Neural progenitor cell (in vitro differentiated cells): ENCODE data around the gene ATP8B4. TPM values are rescaled to one million over a fixed set of nuclear protein-coding genes. Genes with fewer than 3 reads are reported as not detected.

Experiments used
- DNase-seq: peaks from one replicate; pipeline ENCODE4 v3.0.0-alpha.2; 2016; ENCODE audit warnings: low spot score
- H2AFZ ChIP-seq: fragments of 200-600 bp; sonication (generic); replicated peaks from 2 replicates; pipeline ENCODE4 v1.6.1; 2016; ENCODE audit warnings: antibody characterized with exemption
- H3F3A ChIP-seq: fragments of 200-600 bp; sonication (generic); 2 replicates; pipeline ENCODE4 v1.6.1; 2016; ENCODE audit warnings: antibody characterized with exemption, low read depth
- H3K27ac ChIP-seq: fragments of 200-600 bp; sonication (generic); 2 replicates; pipeline ENCODE4 v1.5.1; 2016; ENCODE audit warnings: mild to moderate bottlenecking
- H3K27me3 ChIP-seq: fragments of 200-600 bp; sonication (generic); 2 replicates; pipeline ENCODE4 v1.6.1; 2016; ENCODE audit warnings: mild to moderate bottlenecking, moderate library complexity
- H3K36me3 ChIP-seq: fragments of 200-600 bp; sonication (generic); 2 replicates; pipeline ENCODE4 v1.5.1; 2016
- H3K4me1 ChIP-seq: fragments of 200-600 bp; sonication (generic); 2 replicates; pipeline ENCODE4 v1.6.1; 2016; ENCODE audit warnings: mixed run types
- H3K4me2 ChIP-seq: fragments of 200-600 bp; sonication (generic); 2 replicates; pipeline ENCODE4 v1.6.1; 2016
- H3K4me3 ChIP-seq: fragments of 200-600 bp; sonication (generic); 2 replicates; pipeline ENCODE4 v1.5.1; 2016
- H3K79me2 ChIP-seq: fragments of 200-600 bp; sonication (generic); 2 replicates; pipeline ENCODE4 v1.6.1; 2016; ENCODE audit warnings: low read depth
- H3K9ac ChIP-seq: fragments of 200-600 bp; sonication (generic); 2 replicates; pipeline ENCODE4 v1.6.1; 2016
- H3K9me3 ChIP-seq: fragments of 200-600 bp; sonication (generic); 2 replicates; pipeline ENCODE4 v1.5.1; 2016; ENCODE audit warnings: low read depth
- H4K20me1 ChIP-seq: fragments of 200-600 bp; sonication (generic); 2 replicates; pipeline ENCODE4 v1.6.1; 2016; ENCODE audit warnings: low read depth
- H3K27ac Mint-ChIP-seq: 3 replicates; pipeline ENCODE4 v1.8.0; 2021; ENCODE audit warnings: mixed read lengths
- H3K27me3 Mint-ChIP-seq: 2 replicates; pipeline ENCODE4 v1.8.0; 2022; ENCODE audit warnings: low read depth, mild to moderate bottlenecking, inconsistent platforms, moderate library complexity, mixed read lengths; ENCODE audit not compliant: insufficient read depth
- H3K36me3 Mint-ChIP-seq: 3 replicates; pipeline ENCODE4 v1.8.0; 2021; ENCODE audit warnings: mixed read lengths
- H3K4me1 Mint-ChIP-seq: 3 replicates; pipeline ENCODE4 v1.8.0; 2021; ENCODE audit warnings: mixed read lengths
- H3K4me3 Mint-ChIP-seq: 3 replicates; pipeline ENCODE4 v1.8.0; 2021; ENCODE audit warnings: mild to moderate bottlenecking, moderate library complexity, mixed read lengths
- H3K9me3 Mint-ChIP-seq: 3 replicates; pipeline ENCODE4 v1.8.0; 2020; ENCODE audit warnings: mixed read lengths
- CTCF ChIP-seq: fragments of 200-600 bp; sonication (generic); IDR thresholded peaks from 2 replicates; pipeline ENCODE4 v1.5.1; 2017; ENCODE audit warnings: antibody characterized with exemption, mild to moderate bottlenecking
- EZH2 ChIP-seq: fragments of 200-600 bp; sonication (generic); IDR thresholded peaks from 2 replicates; pipeline ENCODE4 v1.6.1; 2017; ENCODE audit warnings: antibody characterized with exemption, mild to moderate bottlenecking, moderate library complexity
- EZH2phosphoT487 ChIP-seq: fragments of 200-600 bp; sonication (generic); IDR thresholded peaks from 2 replicates; pipeline ENCODE4 v1.6.1; 2017; ENCODE audit warnings: antibody characterized with exemption
- total RNA-seq: library from RNA; depleted of rRNA; stranded (reverse); fragments of >200 nt; gene quantifications from 2 replicates; pipeline ENCODE4 v1.2.3, GENCODE V29; 2015; ENCODE audit warnings: low replicate concordance

Gene ATP8B4, protein sequence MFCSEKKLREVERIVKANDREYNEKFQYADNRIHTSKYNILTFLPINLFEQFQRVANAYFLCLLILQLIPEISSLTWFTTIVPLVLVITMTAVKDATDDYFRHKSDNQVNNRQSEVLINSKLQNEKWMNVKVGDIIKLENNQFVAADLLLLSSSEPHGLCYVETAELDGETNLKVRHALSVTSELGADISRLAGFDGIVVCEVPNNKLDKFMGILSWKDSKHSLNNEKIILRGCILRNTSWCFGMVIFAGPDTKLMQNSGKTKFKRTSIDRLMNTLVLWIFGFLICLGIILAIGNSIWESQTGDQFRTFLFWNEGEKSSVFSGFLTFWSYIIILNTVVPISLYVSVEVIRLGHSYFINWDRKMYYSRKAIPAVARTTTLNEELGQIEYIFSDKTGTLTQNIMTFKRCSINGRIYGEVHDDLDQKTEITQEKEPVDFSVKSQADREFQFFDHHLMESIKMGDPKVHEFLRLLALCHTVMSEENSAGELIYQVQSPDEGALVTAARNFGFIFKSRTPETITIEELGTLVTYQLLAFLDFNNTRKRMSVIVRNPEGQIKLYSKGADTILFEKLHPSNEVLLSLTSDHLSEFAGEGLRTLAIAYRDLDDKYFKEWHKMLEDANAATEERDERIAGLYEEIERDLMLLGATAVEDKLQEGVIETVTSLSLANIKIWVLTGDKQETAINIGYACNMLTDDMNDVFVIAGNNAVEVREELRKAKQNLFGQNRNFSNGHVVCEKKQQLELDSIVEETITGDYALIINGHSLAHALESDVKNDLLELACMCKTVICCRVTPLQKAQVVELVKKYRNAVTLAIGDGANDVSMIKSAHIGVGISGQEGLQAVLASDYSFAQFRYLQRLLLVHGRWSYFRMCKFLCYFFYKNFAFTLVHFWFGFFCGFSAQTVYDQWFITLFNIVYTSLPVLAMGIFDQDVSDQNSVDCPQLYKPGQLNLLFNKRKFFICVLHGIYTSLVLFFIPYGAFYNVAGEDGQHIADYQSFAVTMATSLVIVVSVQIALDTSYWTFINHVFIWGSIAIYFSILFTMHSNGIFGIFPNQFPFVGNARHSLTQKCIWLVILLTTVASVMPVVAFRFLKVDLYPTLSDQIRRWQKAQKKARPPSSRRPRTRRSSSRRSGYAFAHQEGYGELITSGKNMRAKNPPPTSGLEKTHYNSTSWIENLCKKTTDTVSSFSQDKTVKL
- total RNA-seq = 2.0 and 2.7 TPM in 2 replicates

DNA sequence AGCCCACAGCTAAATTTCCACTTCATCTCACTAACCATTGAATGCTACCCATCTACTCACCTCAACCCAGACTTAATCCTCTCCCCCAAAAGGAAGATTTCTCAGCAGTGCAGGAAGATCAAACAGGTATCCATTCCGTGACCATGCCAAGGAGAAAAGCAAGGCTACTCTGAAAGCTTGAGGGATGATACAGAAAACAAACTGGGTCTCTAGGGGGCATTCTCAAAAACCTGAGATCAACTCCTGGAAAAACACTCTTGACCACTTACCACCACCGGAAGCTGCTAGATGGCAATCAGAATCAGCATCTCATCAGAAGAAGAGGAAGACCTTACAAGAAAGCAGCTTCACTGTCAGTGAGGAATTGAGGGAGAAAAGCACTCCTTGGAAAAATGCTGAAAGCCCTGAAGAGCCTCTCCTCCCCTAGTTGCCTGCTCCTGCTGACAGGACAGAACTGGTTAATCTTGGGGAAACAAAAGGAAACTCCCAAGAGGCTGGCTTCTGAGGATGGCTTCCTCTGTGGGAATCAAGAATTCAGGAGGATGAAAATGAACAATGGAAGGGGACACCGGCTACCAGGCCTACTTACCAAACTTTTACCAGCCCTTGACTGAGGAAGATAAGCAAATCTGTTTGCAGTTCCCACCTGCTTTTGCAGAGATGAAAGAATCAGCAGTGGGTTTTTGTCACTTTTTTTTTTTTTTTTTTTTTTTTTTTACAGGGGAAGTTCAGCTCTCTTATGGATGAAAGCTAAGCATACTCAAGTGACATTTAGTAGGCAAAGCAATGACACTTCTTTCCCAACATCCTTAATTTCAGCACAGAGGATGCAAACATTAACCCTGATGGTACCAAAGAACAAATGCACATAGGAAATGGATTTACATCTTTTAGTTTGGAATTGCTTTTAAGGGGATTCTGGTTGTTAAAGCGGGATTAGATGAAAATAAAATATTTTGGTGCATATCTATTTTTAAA, at the start of gene ATP8B4:
Gene ATP8B4 (minus strand): TSS at position 171 of the 978 bp plus-strand sequence. CDS start 12,267 bp downstream, outside the sequence.
- no peak for TF ChIP-seq CTCF
- no peak for TF ChIP-seq EZH2phosphoT487
- TF ChIP-seq EZH2 = no peak
- Histone ChIP-seq H3K4me1 (peaks cover 24% of the 10 kb centered on the region), H3K27me3 (no peaks in the 10 kb centered on the region), H3K4me3 (peak within 1 kb of the TSS; percentile 11), H3F3A (peaks cover 21% of the 10 kb centered on the region), H3K9me3 (no peaks in the 10 kb centered on the region), H3K9ac (no peak within 1 kb of the TSS), H3K27ac (peak within 1 kb of the TSS; percentile 88), H3K36me3 (no peaks in the 10 kb centered on the region), H3K79me2 (no peaks in the 10 kb centered on the region), H4K20me1 (no peaks in the 10 kb centered on the region), H2AFZ (peak within 1 kb of the TSS; percentile 84), H3K4me2 (peak within 1 kb of the TSS; percentile 60)
- Mint-ChIP-seq H3K36me3 (no peaks in the 10 kb centered on the region), H3K4me3 (no peak within 1 kb of the TSS), H3K9me3 (peaks cover 4% of the 10 kb centered on the region), H3K4me1 (peaks cover 15% of the 10 kb centered on the region), H3K27me3 (no peaks in the 10 kb centered on the region), H3K27ac (peak within 1 kb of the TSS; percentile 16)
- peak; percentile 77 for DNase-seq

- Histone ChIP-seq H3K36me3 (no peaks in the 10 kb centered on the region), H4K20me1 (no peaks in the 10 kb centered on the region), H2AFZ (peak overlapping the region; percentile 85), H3K27ac (no peak overlapping the region), H3K27me3 (no peaks in the 10 kb centered on the region), H3F3A (no peaks in the 10 kb centered on the region), H3K79me2 (no peaks in the 10 kb centered on the region), H3K4me3 (no peak overlapping the region), H3K9ac (no peak overlapping the region), H3K4me1 (no peaks in the 10 kb centered on the region), H3K4me2 (no peak overlapping the region), H3K9me3 (no peaks in the 10 kb centered on the region)
- Mint-ChIP-seq H3K36me3 (no peaks in the 10 kb centered on the region), H3K27ac (peak overlapping the region; percentile 3), H3K27me3 (peaks cover 9% of the 10 kb centered on the region), H3K4me3 (no peak overlapping the region), H3K4me1 (peaks cover 10% of the 10 kb centered on the region), H3K9me3 (peaks cover 13% of the 10 kb centered on the region)
- TF ChIP-seq EZH2phosphoT487 (no peak), EZH2 (no peak), CTCF (no peak)
- no peak for DNase-seq
Observed at GRCh38 chr15:50168379-50168778, 49.3 kb upstream of the ATP8B4 start.

DNA sequence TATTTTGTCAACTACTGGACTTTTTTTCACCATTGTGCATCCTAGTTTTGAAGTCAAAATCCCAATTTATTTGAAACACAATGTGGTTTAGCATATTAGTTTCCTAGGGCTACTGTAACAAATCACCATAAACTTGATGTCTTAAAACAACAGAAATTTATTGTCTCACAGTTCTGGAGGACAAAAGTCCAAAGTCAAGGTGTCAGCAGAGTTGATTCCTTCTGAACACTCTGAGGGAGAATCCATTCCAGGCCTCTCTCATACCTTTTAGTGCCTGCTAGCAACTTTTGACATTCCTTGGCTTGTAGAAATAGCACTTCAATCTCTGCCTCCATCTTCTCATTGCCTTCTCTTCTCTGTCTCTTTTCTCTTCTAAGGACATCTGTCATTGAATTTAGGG, 48.1 kb upstream of the ATP8B4 start:
- Histone ChIP-seq H3K27me3 (no peaks in the 10 kb centered on the region), H3K4me1 (no peaks in the 10 kb centered on the region), H3K9ac (no peak overlapping the region), H3K79me2 (no peaks in the 10 kb centered on the region), H3K36me3 (no peaks in the 10 kb centered on the region), H3K27ac (no peak overlapping the region), H2AFZ (no peak overlapping the region), H3K4me2 (no peak overlapping the region), H4K20me1 (no peaks in the 10 kb centered on the region), H3K4me3 (no peak overlapping the region), H3F3A (no peaks in the 10 kb centered on the region), H3K9me3 (no peaks in the 10 kb centered on the region)
- TF ChIP-seq EZH2phosphoT487 (no peak), CTCF (no peak), EZH2 (no peak)
- Mint-ChIP-seq H3K27me3 (peaks cover 9% of the 10 kb centered on the region), H3K9me3 (peaks cover 13% of the 10 kb centered on the region), H3K4me3 (no peak overlapping the region), H3K36me3 (no peaks in the 10 kb centered on the region), H3K4me1 (peaks cover 10% of the 10 kb centered on the region), H3K27ac (no peak overlapping the region)
- no peak for DNase-seq
